GM19455 (cell line): ENCODE data around the gene LTO1.

Experiments used
- ATAC-seq: cut with Tn5 transposase; IDR thresholded peaks from one replicate; pipeline ENCODE4 v1.9.1; 2021; ENCODE audit not compliant: unreplicated experiment

Gene LTO1

GRCh38 chr11:69682221-69682620 is 7.1 kb upstream of the LTO1 start:
- ATAC-seq, result no peak

GRCh38 chr11:69680688-69681087 is 5.5 kb upstream of the LTO1 start:
- ATAC-seq, result no peak

- no peak for ATAC-seq
Measured at GRCh38 chr11:69677749-69678148, 2.6 kb upstream of the LTO1 start.

- ATAC-seq, result no peak
Measured at GRCh38 chr11:69674267-69674885, 777 bp downstream of the LTO1 start.

- no peak for ATAC-seq
Measured at GRCh38 chr11:69671734-69672465, 3.3 kb downstream of the LTO1 start.

- ATAC-seq, result no peak
Measured at GRCh38 chr11:69670158-69670845, 4.9 kb downstream of the LTO1 start.

- ATAC-seq, result no peak
Measured at GRCh38 chr11:69669486-69669885, 5.7 kb downstream of the LTO1 start.

GRCh38 chr11:69667619-69668604 is 7.2 kb downstream of the LTO1 start:
- ATAC-seq, result no peak

GRCh38 chr11:69666752-69667536 is 8.2 kb downstream of the LTO1 start:
- ATAC-seq, result no peak

GRCh38 chr11:69666261-69666660 is 8.9 kb downstream of the LTO1 start:
- ATAC-seq, result no peak

GRCh38 chr11:69665669-69666068 is 9.5 kb downstream of the LTO1 start:
- no peak for ATAC-seq

- no peak for ATAC-seq
Measured at GRCh38 chr11:69664901-69665300, 10.3 kb downstream of the LTO1 start.

GRCh38 chr11:69664103-69664775 is 10.9 kb downstream of the LTO1 start:
- no peak for ATAC-seq

- no peak for ATAC-seq
Measured at GRCh38 chr11:69663326-69663725, 11.8 kb downstream of the LTO1 start.

- ATAC-seq, result no peak
Measured at GRCh38 chr11:69662806-69663205, 12.3 kb downstream of the LTO1 start.

GRCh38 chr11:69662021-69662698 is 13.0 kb downstream of the LTO1 start:
- ATAC-seq, result no peak

- ATAC-seq, result no peak
Measured at GRCh38 chr11:69661413-69661715, 13.8 kb downstream of the LTO1 start.

GRCh38 chr11:69660001-69660500 is 15.1 kb downstream of the LTO1 start:
- no peak for ATAC-seq

- no peak for ATAC-seq
Measured at GRCh38 chr11:69659591-69659990, 15.6 kb downstream of the LTO1 start.
